Mesenchymal stem cell (in vitro differentiated cells and primary cell): ENCODE results near the gene RPH3AL.
A peak's percentile ranks its signal among the peaks of the same experiment; 100 is the strongest.

Experiments used
- DNase-seq: peaks from one replicate; pipeline ENCODE4 v3.0.0-alpha.2; 2013
- H2AFZ ChIP-seq: one replicate; pipeline ENCODE4 v1.6.1; 2013; ENCODE audit warnings: low read depth, mild to moderate bottlenecking, control low read depth, inconsistent platforms, low read length, moderate library complexity
- H2AK5ac ChIP-seq: 2 replicates; pipeline ENCODE4 v1.6.1; 2013; ENCODE audit warnings: low read length, moderate library complexity, mild to moderate bottlenecking, inconsistent platforms; ENCODE audit not compliant: severe bottlenecking
- H2BK120ac ChIP-seq: one replicate; pipeline ENCODE4 v1.6.1; 2013; ENCODE audit warnings: low read depth, mild to moderate bottlenecking, inconsistent platforms, low read length, moderate library complexity
- H2BK12ac ChIP-seq, 2 experiments: one replicate each; pipeline ENCODE4 v1.6.1; 2013; ENCODE audit warnings: inconsistent platforms in 2 of 2, low read length in 2 of 2, mild to moderate bottlenecking in 2 of 2, moderate library complexity in 2 of 2, control low read depth in 1 of 2
- H2BK15ac ChIP-seq: one replicate; pipeline ENCODE4 v1.6.1; 2013; ENCODE audit warnings: mild to moderate bottlenecking, low read depth, inconsistent platforms; ENCODE audit not compliant: poor library complexity, severe bottlenecking
- H2BK5ac ChIP-seq: 2 replicates; pipeline ENCODE4 v1.6.1; 2013; ENCODE audit warnings: low read depth, mild to moderate bottlenecking, low read length, control low read depth, inconsistent platforms; ENCODE audit not compliant: poor library complexity, severe bottlenecking
- H3K14ac ChIP-seq, 2 experiments: one replicate each; pipeline ENCODE4 v1.6.1; 2013; ENCODE audit warnings: inconsistent platforms in 2 of 2, low read length in 2 of 2, control low read depth in 1 of 2, mild to moderate bottlenecking in 1 of 2, moderate library complexity in 1 of 2
- H3K18ac ChIP-seq, 2 experiments: one replicate each; pipeline ENCODE4 v1.6.1; 2013; ENCODE audit warnings: inconsistent platforms in 2 of 2, low read length in 2 of 2, control low read depth in 1 of 2, low read depth in 1 of 2, mild to moderate bottlenecking in 1 of 2
- H3K23ac ChIP-seq, 2 experiments: one replicate each; pipeline ENCODE4 v1.6.1; 2013; ENCODE audit warnings: inconsistent platforms in 2 of 2, low read length in 2 of 2, mild to moderate bottlenecking in 2 of 2, moderate library complexity in 2 of 2, control low read depth in 1 of 2
- H3K27ac ChIP-seq: 2 replicates; pipeline ENCODE4 v1.5.1; 2013; ENCODE audit warnings: mild to moderate bottlenecking, moderate library complexity, low read length, control low read depth, inconsistent platforms; ENCODE audit not compliant: poor library complexity, severe bottlenecking
- H3K27me3 ChIP-seq, 2 experiments: 2 replicates each; pipeline versions ENCODE4 v1.6.1 to v1.7.0; 2013; ENCODE audit warnings: low read length in 2 of 2, mild to moderate bottlenecking in 2 of 2, moderate library complexity in 2 of 2, control low read depth in 1 of 2, inconsistent platforms in 1 of 2; ENCODE audit not compliant: control insufficient read depth in 1 of 2, insufficient read depth in 1 of 2
- H3K36me3 ChIP-seq, 2 experiments: 2 replicates each; pipeline versions ENCODE4 v1.6.1 to v1.7.0; 2013; ENCODE audit warnings: low read length in 2 of 2, control low read depth in 1 of 2, inconsistent platforms in 1 of 2, low read depth in 1 of 2, mild to moderate bottlenecking in 1 of 2; ENCODE audit not compliant: insufficient read depth in 2 of 2, control insufficient read depth in 1 of 2
- H3K4ac ChIP-seq, 2 experiments: one replicate each; pipeline ENCODE4 v1.6.1; 2013; ENCODE audit warnings: inconsistent platforms in 2 of 2, low read length in 2 of 2, mild to moderate bottlenecking in 2 of 2, moderate library complexity in 2 of 2, control low read depth in 1 of 2, low read depth in 1 of 2
- H3K4me1 ChIP-seq: 2 replicates; pipeline ENCODE4 v1.6.1; 2013; ENCODE audit warnings: low read depth, low read length, control low read depth; ENCODE audit not compliant: control insufficient read depth, insufficient read depth
- H3K4me2 ChIP-seq: 2 replicates; pipeline ENCODE4 v1.6.1; 2013; ENCODE audit warnings: low read length, mild to moderate bottlenecking, inconsistent platforms; ENCODE audit not compliant: poor library complexity, severe bottlenecking
- H3K4me3 ChIP-seq, 2 experiments: 2 replicates each; pipeline versions ENCODE4 v1.5.1 to v1.7.0; 2013; ENCODE audit warnings: low read length in 2 of 2, mild to moderate bottlenecking in 2 of 2, control low read depth in 1 of 2, low read depth in 1 of 2; ENCODE audit not compliant: insufficient read depth in 1 of 2
- H3K79me1 ChIP-seq: replicated peaks from 2 replicates; pipeline ENCODE4 v1.6.1; 2013; ENCODE audit warnings: mild to moderate bottlenecking, control low read depth, low read length, inconsistent platforms; ENCODE audit not compliant: poor library complexity, severe bottlenecking
- H3K9ac ChIP-seq: 2 replicates; pipeline ENCODE4 v1.7.0; 2013; ENCODE audit warnings: mild to moderate bottlenecking, low read length, moderate library complexity
- H3K9me3 ChIP-seq: 2 replicates; pipeline ENCODE4 v1.7.0; 2013; ENCODE audit warnings: mild to moderate bottlenecking, low read length; ENCODE audit not compliant: control insufficient read depth
- H4K8ac ChIP-seq: one replicate; pipeline ENCODE4 v1.6.1; 2013; ENCODE audit warnings: inconsistent platforms, mild to moderate bottlenecking, low read length, moderate library complexity
- H4K91ac ChIP-seq: one replicate; pipeline ENCODE4 v1.6.1; 2013; ENCODE audit warnings: mild to moderate bottlenecking, low read length, inconsistent platforms
- WGBS: methylation state at CpG from one replicate; pipeline ENCODE4 v1.1.7; 2013; ENCODE audit warnings: mixed read lengths; 5-methylcytosine and 5-hydroxymethylcytosine counted together

RPH3AL gene

DNA sequence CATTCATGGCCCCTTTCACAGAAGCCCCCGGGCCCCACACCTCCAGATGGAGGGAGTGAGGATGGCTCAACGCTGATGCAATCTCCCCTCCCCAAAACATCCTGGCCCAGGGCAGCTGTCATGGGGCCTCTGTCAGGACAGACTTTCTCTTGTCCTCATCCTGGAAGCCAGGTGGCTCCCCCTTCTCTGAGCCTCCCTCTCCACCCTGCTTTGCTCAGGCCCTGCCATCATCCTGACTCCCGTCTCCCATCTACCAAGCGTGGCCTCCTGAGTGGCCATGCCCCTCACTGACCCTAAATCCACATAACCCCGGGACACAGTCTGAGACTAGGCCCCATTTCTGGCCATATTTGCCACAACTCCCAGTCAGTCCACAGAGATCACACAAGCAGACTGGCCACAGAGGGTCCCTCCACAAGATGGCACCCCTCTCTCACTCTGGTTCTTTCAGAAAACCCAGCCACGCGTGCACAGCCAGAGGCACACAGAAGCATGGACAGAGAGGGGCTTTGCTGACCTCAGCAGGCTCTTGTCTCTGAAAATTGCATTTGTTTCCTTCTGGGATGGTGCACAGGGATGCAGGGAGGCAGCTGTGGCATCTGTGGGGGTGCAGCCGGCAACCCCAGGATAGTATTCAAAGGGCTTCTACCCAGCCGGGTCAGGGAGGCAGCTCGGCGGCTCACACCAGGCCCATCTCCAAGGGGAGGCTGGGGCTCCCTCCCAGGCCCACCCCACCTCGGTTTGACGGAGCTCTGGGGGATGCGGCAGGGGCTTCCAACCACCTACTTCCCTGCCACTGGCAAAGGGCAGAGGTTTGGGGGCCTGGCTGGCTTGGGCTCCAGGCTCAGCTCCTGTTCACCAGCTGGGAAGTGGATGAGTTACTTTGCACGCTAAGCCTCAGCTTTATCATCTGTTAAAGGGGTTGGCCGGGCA lies 188.0 kb downstream of the RPH3AL start:
- Histone ChIP-seq H3K9ac (no peak overlapping the region), H4K8ac (no peak overlapping the region), H2BK5ac (no peak overlapping the region), H3K14ac (no peak overlapping the region), H3K18ac (no peak overlapping the region), H3K4me3 (no peak overlapping the region), H3K9me3 (no peaks in the 10 kb centered on the region), H2AK5ac (no peak overlapping the region), H3K27me3 (peaks cover 10 to 37% of the 10 kb centered on the region in 2 experiments), H3K36me3 (peaks cover 0 to 2% of the 10 kb centered on the region in 2 experiments), H2AFZ (no peak overlapping the region), H3K4ac (no peak overlapping the region), H4K91ac (no peak overlapping the region), H3K27ac (no peak overlapping the region), H2BK120ac (no peak overlapping the region), H3K4me2 (no peak overlapping the region), H3K4me1 (peaks cover 5% of the 10 kb centered on the region), H3K79me1 (no peaks in the 10 kb centered on the region), H3K23ac (no peak overlapping the region), H2BK12ac (no peak overlapping the region), H2BK15ac (no peak overlapping the region)
- 76% methylated on average over 16 of the region's 16 CpGs for WGBS
- peak; percentile 53 for DNase-seq

DNA sequence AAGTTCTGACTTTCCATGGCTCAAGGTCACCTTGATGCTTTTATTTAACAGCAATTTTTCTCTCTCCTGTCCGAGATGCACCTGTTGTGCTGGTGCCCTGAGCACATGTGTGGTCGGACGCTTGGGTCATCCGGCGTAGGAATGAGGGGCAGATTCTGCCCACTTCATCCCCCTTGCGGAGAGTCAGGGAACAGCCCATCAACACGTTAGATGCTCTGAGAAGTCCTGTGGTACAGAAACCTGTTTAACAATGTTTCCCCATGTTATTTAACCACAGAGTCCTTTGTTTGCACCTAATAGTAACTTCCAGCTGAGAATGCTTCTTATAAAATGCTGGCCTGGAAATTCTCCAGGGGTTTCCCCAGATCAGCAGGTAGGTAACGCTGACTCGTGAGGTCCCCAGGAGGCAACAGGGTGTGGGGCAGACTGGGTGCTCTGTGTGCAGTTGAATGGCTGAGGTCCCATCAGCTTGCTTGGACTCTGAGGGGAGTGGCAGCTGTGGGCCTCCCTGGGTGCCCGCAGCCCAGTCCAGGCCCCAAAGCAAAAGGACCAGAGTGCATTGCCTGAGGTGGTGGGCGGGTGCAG lies 189.0 kb downstream of the RPH3AL start:
- Histone ChIP-seq H3K4ac (no peak overlapping the region), H2BK5ac (no peak overlapping the region), H3K9ac (no peak overlapping the region), H3K14ac (no peak overlapping the region), H3K27ac (no peak overlapping the region), H2AFZ (no peak overlapping the region), H3K23ac (no peak overlapping the region), H4K91ac (no peak overlapping the region), H2BK12ac (no peak overlapping the region), H3K4me1 (peaks cover 5% of the 10 kb centered on the region), H3K9me3 (no peaks in the 10 kb centered on the region), H3K18ac (no peak overlapping the region), H3K4me3 (no peak overlapping the region), H4K8ac (no peak overlapping the region), H2BK15ac (no peak overlapping the region), H3K79me1 (no peaks in the 10 kb centered on the region), H2BK120ac (no peak overlapping the region), H3K27me3 (peaks cover 10 to 28% of the 10 kb centered on the region in 2 experiments), H2AK5ac (no peak overlapping the region), H3K4me2 (no peak overlapping the region), H3K36me3 (peaks cover 0 to 2% of the 10 kb centered on the region in 2 experiments)
- DNase-seq: peak; percentile 20
- 67% methylated on average over 11 of the region's 11 CpGs for WGBS

DNA sequence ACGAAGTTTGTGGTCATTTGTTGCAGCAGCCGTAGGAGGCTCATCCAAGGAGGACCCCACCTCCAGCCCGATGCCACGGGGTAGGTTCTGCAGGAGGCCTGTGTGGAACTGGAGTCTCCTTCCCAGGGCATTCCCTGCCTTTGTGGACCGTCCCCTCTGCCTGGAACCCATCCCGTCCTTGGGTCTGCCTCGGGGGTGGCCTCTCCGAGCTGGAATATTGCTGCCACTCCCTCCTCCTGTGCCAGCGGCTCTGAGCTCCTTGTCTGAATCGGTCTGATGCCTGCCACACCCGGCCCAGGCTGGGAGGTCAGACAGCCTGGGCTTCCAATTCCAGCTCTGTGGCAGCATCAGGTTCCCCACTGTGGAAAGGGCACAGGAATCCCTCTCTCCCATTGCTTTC lies 189.9 kb downstream of the RPH3AL start:
- Histone ChIP-seq H2BK120ac (no peak overlapping the region), H3K9ac (no peak overlapping the region), H2AK5ac (no peak overlapping the region), H3K4me2 (no peak overlapping the region), H3K4ac (no peak overlapping the region), H3K27ac (no peak overlapping the region), H2BK15ac (no peak overlapping the region), H3K18ac (no peak overlapping the region), H3K23ac (no peak overlapping the region), H3K14ac (no peak overlapping the region), H2BK5ac (no peak overlapping the region), H3K4me3 (no peak overlapping the region), H3K9me3 (no peaks in the 10 kb centered on the region), H3K79me1 (no peaks in the 10 kb centered on the region), H4K91ac (no peak overlapping the region), H3K27me3 (peaks cover 10 to 37% of the 10 kb centered on the region in 2 experiments), H4K8ac (no peak overlapping the region), H3K36me3 (peaks cover 0 to 2% of the 10 kb centered on the region in 2 experiments), H2BK12ac (no peak overlapping the region), H2AFZ (no peak overlapping the region), H3K4me1 (peaks cover 5% of the 10 kb centered on the region)
- no peak for DNase-seq
- 79% methylated on average over 11 of the region's 11 CpGs for WGBS
